ENCODE data around the gene NAT8.
"Not testable (repeated sequence)": the region's sequence is repeated elsewhere in the genome, so short reads cannot be mapped to it uniquely, and the experiment has no call there.

The NAT8 gene, protein sequence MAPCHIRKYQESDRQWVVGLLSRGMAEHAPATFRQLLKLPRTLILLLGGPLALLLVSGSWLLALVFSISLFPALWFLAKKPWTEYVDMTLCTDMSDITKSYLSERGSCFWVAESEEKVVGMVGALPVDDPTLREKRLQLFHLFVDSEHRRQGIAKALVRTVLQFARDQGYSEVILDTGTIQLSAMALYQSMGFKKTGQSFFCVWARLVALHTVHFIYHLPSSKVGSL

DNA sequence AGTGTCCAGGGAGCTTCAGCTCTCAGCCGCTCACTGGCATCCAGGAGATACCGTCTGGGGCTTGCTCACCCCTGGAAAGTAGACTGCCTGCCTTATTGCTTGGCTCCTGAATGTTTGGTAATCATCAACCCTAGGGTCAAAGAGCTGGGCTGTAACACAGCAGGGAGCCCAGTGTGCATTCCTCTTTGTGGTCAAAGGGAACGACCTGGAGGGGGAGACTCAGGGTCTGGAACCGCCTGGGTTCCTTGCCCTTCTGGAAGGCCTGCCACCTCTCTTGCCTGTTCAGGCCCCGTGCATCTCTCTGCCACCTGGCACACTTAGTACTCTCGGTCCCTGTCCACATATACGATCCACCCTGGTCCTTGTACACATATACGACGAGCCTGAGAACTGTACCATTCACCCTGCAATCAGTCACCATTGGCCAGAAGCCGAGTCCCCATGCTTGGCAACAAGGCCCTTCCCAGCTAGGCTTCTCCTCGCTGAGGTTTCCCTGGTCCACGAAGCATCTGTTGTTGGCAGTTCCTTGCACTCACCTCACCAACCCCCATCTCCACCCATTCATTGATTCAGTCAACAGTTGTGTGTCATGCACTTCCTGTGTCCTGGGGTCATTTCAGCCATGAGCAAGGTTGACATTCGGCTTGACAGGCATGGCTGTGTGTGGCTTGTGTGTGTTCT is at the start of gene NAT8:
TSS of gene NAT8 (minus strand) at position 85 of the 681 bp plus-strand sequence. CDS start 794 bp downstream, outside the sequence.
- DNase-seq: no peak

DNA sequence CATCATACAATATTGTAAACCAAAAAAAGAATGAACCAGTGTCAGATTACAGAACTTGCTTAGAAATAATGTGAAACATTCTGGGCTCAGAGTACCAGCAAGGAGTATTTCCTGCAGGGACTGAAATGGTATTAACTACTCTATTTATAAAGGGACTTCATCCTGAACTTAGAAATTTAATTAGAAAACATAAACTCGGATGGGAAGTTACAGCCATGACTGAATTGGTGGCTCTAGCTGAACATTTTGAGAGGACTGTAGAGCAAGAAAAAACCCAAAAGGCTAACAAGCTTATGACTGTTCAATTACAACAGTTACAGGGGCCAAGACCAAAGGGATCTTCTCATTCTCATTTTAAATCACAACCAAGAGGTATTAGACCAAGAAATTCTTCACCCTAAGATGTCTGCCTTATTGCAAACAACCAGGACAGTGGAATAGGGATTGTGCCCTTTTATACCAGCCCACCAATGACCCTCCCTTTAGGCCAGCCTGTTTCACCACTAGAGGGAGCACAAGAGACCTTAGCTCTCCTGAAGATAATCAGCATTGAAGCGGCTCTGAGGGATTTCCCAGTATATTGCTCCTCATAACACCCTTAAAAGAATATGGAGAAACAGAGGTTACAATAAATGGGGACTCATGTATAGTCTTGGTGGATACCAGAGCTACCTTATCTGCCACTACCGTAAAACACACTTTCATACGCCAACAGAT is 48.3 kb upstream of the NAT8 start:
- DNase-seq: not testable (repeated sequence)

GRCh38 chr2:73688494-73688893 is 46.3 kb upstream of the NAT8 start:
- DNase-seq: not testable (repeated sequence)

DNA sequence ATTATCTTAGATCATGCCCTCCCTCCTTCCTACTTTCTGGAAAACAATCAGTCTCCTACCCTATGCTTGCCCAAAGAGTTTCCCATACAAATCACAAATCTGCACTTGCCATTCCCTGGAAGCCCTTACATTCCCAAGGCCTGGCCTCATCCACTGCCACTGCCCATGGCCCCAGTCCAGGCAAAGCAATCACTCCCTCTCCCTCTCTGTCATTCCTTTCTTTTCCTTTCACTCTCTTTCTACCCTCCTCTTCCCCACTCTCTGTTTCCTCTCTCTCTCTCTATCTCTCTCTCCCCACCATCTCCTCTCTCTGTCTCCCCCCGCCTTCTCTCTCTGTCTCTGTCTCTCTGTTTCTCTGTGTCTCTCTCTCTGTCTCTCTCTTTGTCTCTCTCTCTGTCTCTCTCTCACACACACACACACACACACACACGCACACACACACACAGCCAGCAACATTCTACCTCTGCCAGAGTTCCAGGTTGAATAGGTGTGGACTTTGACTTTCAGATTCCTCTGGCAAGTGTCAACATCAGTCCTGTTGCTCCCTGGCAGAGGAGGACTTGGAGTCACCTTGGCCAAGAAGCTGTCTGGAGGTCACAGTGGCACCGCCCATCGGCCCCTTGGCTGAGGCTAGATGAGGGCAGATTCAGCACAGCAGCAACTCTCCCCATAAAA is 43.7 kb upstream of the NAT8 start:
- no peak for DNase-seq

GRCh38 chr2:73684905-73685304 is 42.7 kb upstream of the NAT8 start:
- DNase-seq: not testable (repeated sequence)

DNA sequence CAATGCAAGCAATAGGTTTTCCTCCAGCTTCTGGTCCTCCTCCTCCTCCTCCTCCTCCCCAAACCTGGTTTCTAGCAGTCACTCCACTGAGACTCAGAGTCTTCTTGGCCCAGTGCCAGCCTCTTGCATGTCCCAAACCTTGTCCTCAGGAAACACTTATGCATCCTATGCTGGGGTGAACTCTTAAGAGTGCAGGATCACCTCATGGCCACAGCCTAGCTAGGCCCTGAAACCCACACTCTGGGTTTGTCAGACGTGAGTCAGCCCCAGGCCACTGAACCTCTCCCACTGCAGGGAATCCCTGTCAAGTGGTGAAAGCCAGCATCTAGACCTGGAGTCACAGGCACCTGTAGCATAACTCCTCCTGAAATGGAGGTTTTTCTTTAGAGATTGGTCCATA is 42.1 kb upstream of the NAT8 start:
- DNase-seq: not testable (repeated sequence)

GRCh38 chr2:73679951-73680571 is 37.8 kb upstream of the NAT8 start:
- DNase-seq: not testable (repeated sequence)

DNA sequence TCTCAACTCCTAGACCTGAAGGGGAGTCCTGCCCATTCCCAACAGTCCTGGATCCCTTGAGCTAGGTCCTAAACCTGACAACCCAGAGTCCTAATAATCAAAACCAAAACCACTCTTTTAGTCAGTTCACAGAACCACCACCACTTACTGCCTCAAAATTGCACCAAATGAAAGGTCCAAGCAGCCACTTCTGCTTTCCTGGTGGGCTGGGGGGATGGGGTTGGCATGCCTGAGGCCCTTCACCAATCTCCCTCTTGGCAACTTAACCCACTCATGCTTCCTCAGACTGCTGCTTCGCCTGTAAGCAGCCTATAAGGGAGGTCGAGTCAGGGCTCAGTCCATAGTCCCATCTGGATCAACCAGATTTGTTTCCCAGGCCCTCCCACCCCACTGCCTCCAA is 37.0 kb upstream of the NAT8 start:
- DNase-seq: not testable (repeated sequence)

GRCh38 chr2:73678008-73678407 is 35.8 kb upstream of the NAT8 start:
- DNase-seq: not testable (repeated sequence)

GRCh38 chr2:73676211-73676610 is 34.0 kb upstream of the NAT8 start:
- DNase-seq: not testable (repeated sequence)

DNA sequence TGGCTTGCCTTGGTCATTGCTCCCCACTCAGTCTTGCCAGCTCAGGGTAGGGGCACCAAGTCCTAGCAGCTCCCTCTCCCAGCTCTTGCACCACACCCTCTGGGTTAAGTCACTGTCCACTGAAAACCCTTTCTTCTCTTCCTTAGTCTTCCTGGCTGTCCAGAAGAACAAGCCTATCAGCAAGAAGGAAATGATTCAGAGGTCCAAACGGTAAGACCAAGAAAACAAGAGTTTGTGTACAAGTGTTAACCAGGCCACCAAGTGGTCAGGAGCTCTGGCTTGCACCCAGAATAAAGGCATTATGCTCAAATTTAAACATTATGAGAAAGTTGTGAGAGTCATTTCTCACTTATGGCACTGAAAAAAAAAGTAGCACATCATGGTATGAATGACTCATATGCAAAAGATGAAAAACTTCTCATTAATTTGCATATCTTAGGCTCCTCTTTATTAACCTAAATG is 32.5 kb upstream of the NAT8 start:
- not testable (repeated sequence) for DNase-seq

DNA sequence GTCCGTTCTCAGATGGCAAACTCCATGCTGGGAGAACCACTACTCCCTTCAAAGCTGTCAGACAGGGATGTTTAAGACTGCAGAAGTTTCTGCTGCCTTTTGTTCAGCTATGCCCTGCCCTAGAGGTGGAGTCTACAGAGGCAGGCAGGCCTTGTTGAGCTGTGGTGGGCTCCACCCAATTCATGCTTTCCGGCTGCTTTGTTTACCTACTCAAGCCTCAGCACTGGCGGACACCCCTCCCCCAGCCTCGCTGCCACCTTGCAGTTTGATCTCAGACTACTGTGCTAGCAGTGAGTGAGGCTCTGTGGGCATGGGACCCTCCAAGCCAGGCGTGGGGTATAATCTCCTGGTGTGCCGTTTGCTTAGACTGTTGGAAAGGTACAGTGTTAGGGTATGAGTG is 27.8 kb upstream of the NAT8 start:
- DNase-seq: not testable (repeated sequence)

- not testable (repeated sequence) for DNase-seq
These were observed 25.0 kb upstream of the NAT8 start for GRCh38 chr2:73667239-73667638.

- no peak for DNase-seq
These were observed 12.0 kb upstream of the NAT8 start for GRCh38 chr2:73654175-73654574.

- DNase-seq: no peak
These were observed 10.1 kb upstream of the NAT8 start for GRCh38 chr2:73652348-73652747.

GRCh38 chr2:73651591-73652230 is 9.5 kb upstream of the NAT8 start:
- no peak for DNase-seq

DNA sequence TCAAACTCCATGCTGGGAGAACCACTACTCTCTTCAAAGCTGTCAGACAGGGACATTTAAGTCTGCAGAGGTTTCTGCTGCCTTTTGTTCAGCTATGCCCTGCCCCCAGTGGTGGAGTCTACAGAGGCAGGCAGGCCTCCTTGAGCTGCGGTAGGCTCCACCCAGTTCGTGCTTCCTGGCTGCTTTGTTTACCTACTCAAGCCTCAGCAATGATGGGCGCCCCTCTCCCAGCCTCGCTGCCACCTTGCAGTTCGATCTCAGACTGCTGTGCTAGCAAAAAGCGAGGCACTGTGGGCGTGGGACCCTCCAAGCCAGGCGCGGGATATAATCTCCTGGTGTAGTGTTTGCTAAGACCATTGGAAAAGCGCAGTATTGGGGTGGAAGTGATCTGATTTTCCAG is 5.5 kb upstream of the NAT8 start:
- DNase-seq: not testable (repeated sequence)

DNA sequence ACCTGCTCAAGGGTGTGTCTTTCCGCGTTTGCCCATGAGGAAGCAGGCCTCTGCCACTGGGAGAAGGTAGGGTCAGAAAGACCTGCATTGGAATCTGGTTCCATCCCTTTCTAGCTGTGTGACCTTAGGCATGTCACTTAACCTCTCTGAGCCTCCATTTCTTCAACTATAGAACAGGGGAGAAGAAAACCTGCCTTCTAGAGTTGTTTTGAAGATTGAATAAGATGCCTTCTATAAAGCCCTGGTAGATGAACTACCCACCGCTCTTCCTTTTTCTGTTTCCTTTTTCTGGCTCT is 507 bp downstream of the NAT8 start:
- DNase-seq: no peak

- no peak for DNase-seq
These were observed 1.1 kb downstream of the NAT8 start for GRCh38 chr2:73640946-73641766.

GRCh38 chr2:73640511-73640911 is 1.7 kb downstream of the NAT8 start:
- DNase-seq: no peak

DNA sequence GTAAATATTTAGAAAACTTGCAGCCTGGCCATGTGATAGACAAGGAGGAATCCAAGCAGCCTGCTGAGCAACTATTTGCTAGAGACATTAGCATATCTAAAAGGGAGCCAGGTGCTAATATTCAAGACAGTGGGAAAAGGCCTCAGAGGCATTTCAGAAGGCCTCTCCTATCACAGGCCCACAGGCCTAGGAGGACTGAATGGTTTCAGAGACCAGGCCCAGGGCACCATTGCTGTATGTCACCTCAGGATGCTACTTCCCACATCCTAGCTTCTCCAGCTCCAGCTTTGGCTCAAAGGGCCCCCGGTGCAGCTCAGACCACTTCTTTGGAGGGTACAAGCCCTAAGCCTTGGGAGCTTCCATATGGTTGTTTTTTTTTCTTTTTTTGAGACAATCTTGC is 3.8 kb downstream of the NAT8 start:
- no peak for DNase-seq

- not testable (repeated sequence) for DNase-seq
These were observed 5.2 kb downstream of the NAT8 start for GRCh38 chr2:73636977-73637376.
